ENCODE results near the gene KLRB1. TPM values are rescaled to one million over a fixed set of nuclear protein-coding genes. Genes with fewer than 3 reads are reported as not detected.
"Not testable (repeated sequence)": the region's sequence is repeated elsewhere in the genome, so short reads cannot be mapped to it uniquely, and the experiment has no call there.

The KLRB1 gene
- polyA plus RNA-seq, 4 donors = 2.5 to 15.9 (median 4.5) TPM

- peaks cover 0 to 6% of the 10 kb centered on the region in 2 donors for H3K9me3 ChIP-seq (ENCODE audit: control insufficient read depth in 2 of 2, insufficient read depth in 1 of 2, low read depth in 1 of 2, low read length in 1 of 2)
- no peak overlapping the region for H3K27ac ChIP-seq (ENCODE audit: low read depth in 1 of 3, low read length in 2 of 3)
- DNase-seq = no peak
- H3K27me3 ChIP-seq (ENCODE audit: control insufficient read depth in 3 of 3, insufficient read depth in 3 of 3, low read length in 3 of 3) = no peaks in the 10 kb centered on the region
- no peaks in the 10 kb centered on the region for H3K36me3 ChIP-seq (ENCODE audit: control insufficient read depth in 3 of 3, insufficient read depth in 2 of 3, low read depth in 1 of 3, low read length in 3 of 3)
- no peak overlapping the region for H3K4me3 ChIP-seq (ENCODE audit: low read depth in 1 of 3, low read length in 3 of 3)
- no peak for FAIRE-seq
- 75 to 94% (median 88%) methylated on average over 2 of the region's 2 CpGs for WGBS, 3 donors
- H3K4me1 ChIP-seq (ENCODE audit: control insufficient read depth in 3 of 3, insufficient read depth in 2 of 3, low read depth in 1 of 3, low read length in 2 of 3) = no peaks in the 10 kb centered on the region
Observed at GRCh38 chr12:9634969-9635754, 27.4 kb upstream of the KLRB1 start.

- WGBS, 3 donors = 37 to 40% (median 38%) methylated on average over 2 of the region's 2 CpGs
- peak; percentile 76 for FAIRE-seq
- H3K27ac ChIP-seq (ENCODE audit: low read depth in 1 of 3, low read length in 2 of 3) = no peak overlapping the region
Observed at GRCh38 chr12:9634177-9634803, 26.6 kb upstream of the KLRB1 start.

GRCh38 chr12:9632766-9633165, 25.1 kb upstream of the KLRB1 start:
- no peak overlapping the region for H3K4me3 ChIP-seq (ENCODE audit: low read depth in 1 of 3, low read length in 3 of 3)
- H3K4me1 ChIP-seq (ENCODE audit: control insufficient read depth in 3 of 3, insufficient read depth in 2 of 3, low read depth in 1 of 3, low read length in 2 of 3) = no peaks in the 10 kb centered on the region
- no peak for DNase-seq
- no peaks in the 10 kb centered on the region for H3K36me3 ChIP-seq (ENCODE audit: control insufficient read depth in 3 of 3, insufficient read depth in 2 of 3, low read depth in 1 of 3, low read length in 3 of 3)
- 92 to 93% (median 93%) methylated on average over 13 of the region's 13 CpGs for WGBS, 3 donors
- no peak overlapping the region for H3K27ac ChIP-seq (ENCODE audit: low read depth in 1 of 3, low read length in 2 of 3)
- H3K9me3 ChIP-seq (ENCODE audit: control insufficient read depth in 2 of 2, insufficient read depth in 1 of 2, low read depth in 1 of 2, low read length in 1 of 2) = peaks cover 0 to 6% of the 10 kb centered on the region in 2 donors
- H3K27me3 ChIP-seq (ENCODE audit: control insufficient read depth in 3 of 3, insufficient read depth in 3 of 3, low read length in 3 of 3) = no peaks in the 10 kb centered on the region
- no peak for FAIRE-seq

More at GRCh38 chr12:9634177-9634803, 26.6 kb upstream of the KLRB1 start:
- Histone ChIP-seq H3K27me3 (ENCODE audit: control insufficient read depth in 3 of 3, insufficient read depth in 3 of 3, low read length in 3 of 3) (no peaks in the 10 kb centered on the region), H3K4me1 (ENCODE audit: control insufficient read depth in 3 of 3, insufficient read depth in 2 of 3, low read depth in 1 of 3, low read length in 2 of 3) (no peaks in the 10 kb centered on the region), H3K4me3 (ENCODE audit: low read depth in 1 of 3, low read length in 3 of 3) (no peak overlapping the region), H3K36me3 (ENCODE audit: control insufficient read depth in 3 of 3, insufficient read depth in 2 of 3, low read depth in 1 of 3, low read length in 3 of 3) (no peaks in the 10 kb centered on the region), H3K9me3 (ENCODE audit: control insufficient read depth in 2 of 2, insufficient read depth in 1 of 2, low read depth in 1 of 2, low read length in 1 of 2) (peaks cover 0 to 6% of the 10 kb centered on the region in 2 donors)
- DNase-seq = peak; percentile 61 to 66

- no peak for FAIRE-seq
- Histone ChIP-seq H3K27me3 (ENCODE audit: control insufficient read depth in 3 of 3, insufficient read depth in 3 of 3, low read length in 3 of 3) (no peaks in the 10 kb centered on the region), H3K27ac (ENCODE audit: low read depth in 1 of 3, low read length in 2 of 3) (no peak overlapping the region), H3K36me3 (ENCODE audit: control insufficient read depth in 3 of 3, insufficient read depth in 2 of 3, low read depth in 1 of 3, low read length in 3 of 3) (no peaks in the 10 kb centered on the region), H3K9me3 (ENCODE audit: control insufficient read depth in 2 of 2, insufficient read depth in 1 of 2, low read depth in 1 of 2, low read length in 1 of 2) (peaks cover 0 to 4% of the 10 kb centered on the region in 2 donors), H3K4me3 (ENCODE audit: low read depth in 1 of 3, low read length in 3 of 3) (no peak overlapping the region), H3K4me1 (ENCODE audit: control insufficient read depth in 3 of 3, insufficient read depth in 2 of 3, low read depth in 1 of 3, low read length in 2 of 3) (no peaks in the 10 kb centered on the region)
- 63 to 85% (median 72%) methylated on average over 2 of the region's 2 CpGs for WGBS, 3 donors
- no peak for DNase-seq
Observed at GRCh38 chr12:9626821-9627220, 19.1 kb upstream of the KLRB1 start.

- peaks cover 0 to 4% of the 10 kb centered on the region in 2 donors for H3K9me3 ChIP-seq (ENCODE audit: control insufficient read depth in 2 of 2, insufficient read depth in 1 of 2, low read depth in 1 of 2, low read length in 1 of 2)
- no peak overlapping the region for H3K27ac ChIP-seq (ENCODE audit: low read depth in 1 of 3, low read length in 2 of 3)
- no peaks in the 10 kb centered on the region for H3K4me1 ChIP-seq (ENCODE audit: control insufficient read depth in 3 of 3, insufficient read depth in 2 of 3, low read depth in 1 of 3, low read length in 2 of 3)
- H3K4me3 ChIP-seq (ENCODE audit: low read depth in 1 of 3, low read length in 3 of 3) = no peak overlapping the region
- no peaks in the 10 kb centered on the region for H3K36me3 ChIP-seq (ENCODE audit: control insufficient read depth in 3 of 3, insufficient read depth in 2 of 3, low read depth in 1 of 3, low read length in 3 of 3)
- no peak for FAIRE-seq
- no peak for DNase-seq
- H3K27me3 ChIP-seq (ENCODE audit: control insufficient read depth in 3 of 3, insufficient read depth in 3 of 3, low read length in 3 of 3) = no peaks in the 10 kb centered on the region
Observed at GRCh38 chr12:9626291-9626690, 18.6 kb upstream of the KLRB1 start.

GRCh38 chr12:9625019-9625418, 17.3 kb upstream of the KLRB1 start:
- 94 to 97% (median 95%) methylated on average over 3 of the region's 3 CpGs for WGBS, 3 donors
- Histone ChIP-seq H3K36me3 (ENCODE audit: control insufficient read depth in 3 of 3, insufficient read depth in 2 of 3, low read depth in 1 of 3, low read length in 3 of 3) (no peaks in the 10 kb centered on the region), H3K4me3 (ENCODE audit: low read depth in 1 of 3, low read length in 3 of 3) (no peak overlapping the region), H3K27me3 (ENCODE audit: control insufficient read depth in 3 of 3, insufficient read depth in 3 of 3, low read length in 3 of 3) (no peaks in the 10 kb centered on the region), H3K4me1 (ENCODE audit: control insufficient read depth in 3 of 3, insufficient read depth in 2 of 3, low read depth in 1 of 3, low read length in 2 of 3) (no peaks in the 10 kb centered on the region), H3K27ac (ENCODE audit: low read depth in 1 of 3, low read length in 2 of 3) (no peak overlapping the region), H3K9me3 (ENCODE audit: control insufficient read depth in 2 of 2, insufficient read depth in 1 of 2, low read depth in 1 of 2, low read length in 1 of 2) (peaks cover 0 to 4% of the 10 kb centered on the region in 2 donors)
- no peak for DNase-seq
- no peak for FAIRE-seq

- Histone ChIP-seq H3K4me1 (ENCODE audit: control insufficient read depth in 3 of 3, insufficient read depth in 2 of 3, low read depth in 1 of 3, low read length in 2 of 3) (no peaks in the 10 kb centered on the region), H3K4me3 (ENCODE audit: low read depth in 1 of 3, low read length in 3 of 3) (no peak overlapping the region), H3K36me3 (ENCODE audit: control insufficient read depth in 3 of 3, insufficient read depth in 2 of 3, low read depth in 1 of 3, low read length in 3 of 3) (no peaks in the 10 kb centered on the region), H3K27ac (ENCODE audit: low read depth in 1 of 3, low read length in 2 of 3) (no peak overlapping the region), H3K9me3 (ENCODE audit: control insufficient read depth in 2 of 2, insufficient read depth in 1 of 2, low read depth in 1 of 2, low read length in 1 of 2) (no peaks in the 10 kb centered on the region), H3K27me3 (ENCODE audit: control insufficient read depth in 3 of 3, insufficient read depth in 3 of 3, low read length in 3 of 3) (no peaks in the 10 kb centered on the region)
- no peak for DNase-seq
- WGBS, 3 donors = 91 to 93% (median 93%) methylated on average over 6 of the region's 6 CpGs
- no peak for FAIRE-seq
Observed at GRCh38 chr12:9619411-9620179, 11.9 kb upstream of the KLRB1 start.

- H3K4me3 ChIP-seq (ENCODE audit: low read depth in 1 of 3, low read length in 3 of 3); H3K36me3 ChIP-seq (ENCODE audit: control insufficient read depth in 3 of 3, insufficient read depth in 2 of 3, low read depth in 1 of 3, low read length in 3 of 3); H3K4me1 ChIP-seq (ENCODE audit: control insufficient read depth in 3 of 3, insufficient read depth in 2 of 3, low read depth in 1 of 3, low read length in 2 of 3); H3K27me3 ChIP-seq (ENCODE audit: control insufficient read depth in 3 of 3, insufficient read depth in 3 of 3, low read length in 3 of 3); FAIRE-seq; H3K9me3 ChIP-seq (ENCODE audit: control insufficient read depth in 2 of 2, insufficient read depth in 1 of 2, low read depth in 1 of 2, low read length in 1 of 2); DNase-seq: not testable (repeated sequence)
- 68 to 93% (median 87%) methylated on average over 1 of the region's 1 CpG for WGBS, 3 donors
- peak overlapping the region in 1 of 3 donors; percentile 55 for H3K27ac ChIP-seq (ENCODE audit: low read depth in 1 of 3, low read length in 2 of 3)
Observed at GRCh38 chr12:9618906-9619305, 11.2 kb upstream of the KLRB1 start.

Data from small intestine (tissue), 7 donors.